H1 (cell line): ENCODE results near the gene SDC4. TPM values are rescaled to one million over a fixed set of nuclear protein-coding genes. Genes with fewer than 3 reads are reported as not detected.

Experiments
- RBBP5 ChIP-seq: IDR thresholded peaks from 2 replicates; pipeline ENCODE4 v1.7.1; 2012; ENCODE audit warnings: low read depth, mild to moderate bottlenecking, inconsistent platforms, low read length, moderate library complexity, borderline replicate concordance
- polyA plus RNA-seq, 7 experiments: library from polyadenylated mRNA; depleted of rRNA in 3 of 7; stranded (reverse) in 5 of 7; unstranded in 2 of 7; fragments of >200 nt in 5 of 7; fragments of 200-250 nt in 2 of 7; gene quantifications; 1 replicate in 5 of 7; 2 replicates in 1 of 7; 4 replicates in 1 of 7; pipeline versions ENCODE4 v1.2.1 to v1.2.3, GENCODE V29; 2011 to 2013; ENCODE audit warnings: missing spikeins in 2 of 7, mixed read lengths in 2 of 7
- total RNA-seq: library from RNA; stranded (reverse); fragmentation: NEBNext Ultra II Directional; extraction: Animal tissue kit (Norgen Biotek cat#: 25700); gene quantifications from 2 replicates; pipeline ENCODE4 v1.2.1, GENCODE V29; 2021

Gene SDC4
- total and polyA plus RNA-seq, 2 of the 8 experiments (the other 6 are each of a cell fraction or from before 2014, with no cell fraction given): 34.6 to 60.2 TPM

- TF ChIP-seq RBBP5: no peak
- TF ChIP-seq, all 59 proteins: peak for 0
Measured at GRCh38 chr20:45301824-45302271, 46.4 kb downstream of the SDC4 start (continued).
